Neural progenitor cell (in vitro differentiated cells): ENCODE results near the gene CNGA3. TPM values are rescaled to one million over a fixed set of nuclear protein-coding genes. Genes with fewer than 3 reads are reported as not detected.
"Not testable (repeated sequence)": the region's sequence is repeated elsewhere in the genome, so short reads cannot be mapped to it uniquely, and the experiment has no call there.

Experiments used
- DNase-seq: peaks from one replicate; pipeline ENCODE4 v3.0.0-alpha.2; 2016; ENCODE audit warnings: low spot score
- H2AFZ ChIP-seq: fragments of 200-600 bp; sonication (generic); replicated peaks from 2 replicates; pipeline ENCODE4 v1.6.1; 2016; ENCODE audit warnings: antibody characterized with exemption
- H3F3A ChIP-seq: fragments of 200-600 bp; sonication (generic); 2 replicates; pipeline ENCODE4 v1.6.1; 2016; ENCODE audit warnings: antibody characterized with exemption, low read depth
- H3K27ac ChIP-seq: fragments of 200-600 bp; sonication (generic); 2 replicates; pipeline ENCODE4 v1.5.1; 2016; ENCODE audit warnings: mild to moderate bottlenecking
- H3K27me3 ChIP-seq: fragments of 200-600 bp; sonication (generic); 2 replicates; pipeline ENCODE4 v1.6.1; 2016; ENCODE audit warnings: mild to moderate bottlenecking, moderate library complexity
- H3K36me3 ChIP-seq: fragments of 200-600 bp; sonication (generic); 2 replicates; pipeline ENCODE4 v1.5.1; 2016
- H3K4me1 ChIP-seq: fragments of 200-600 bp; sonication (generic); 2 replicates; pipeline ENCODE4 v1.6.1; 2016; ENCODE audit warnings: mixed run types
- H3K4me2 ChIP-seq: fragments of 200-600 bp; sonication (generic); 2 replicates; pipeline ENCODE4 v1.6.1; 2016
- H3K4me3 ChIP-seq: fragments of 200-600 bp; sonication (generic); 2 replicates; pipeline ENCODE4 v1.5.1; 2016
- H3K79me2 ChIP-seq: fragments of 200-600 bp; sonication (generic); 2 replicates; pipeline ENCODE4 v1.6.1; 2016; ENCODE audit warnings: low read depth
- H3K9ac ChIP-seq: fragments of 200-600 bp; sonication (generic); 2 replicates; pipeline ENCODE4 v1.6.1; 2016
- H3K9me3 ChIP-seq: fragments of 200-600 bp; sonication (generic); 2 replicates; pipeline ENCODE4 v1.5.1; 2016; ENCODE audit warnings: low read depth
- H4K20me1 ChIP-seq: fragments of 200-600 bp; sonication (generic); 2 replicates; pipeline ENCODE4 v1.6.1; 2016; ENCODE audit warnings: low read depth
- H3K27ac Mint-ChIP-seq: 3 replicates; pipeline ENCODE4 v1.8.0; 2021; ENCODE audit warnings: mixed read lengths
- H3K27me3 Mint-ChIP-seq: 2 replicates; pipeline ENCODE4 v1.8.0; 2022; ENCODE audit warnings: low read depth, mild to moderate bottlenecking, inconsistent platforms, moderate library complexity, mixed read lengths; ENCODE audit not compliant: insufficient read depth
- H3K36me3 Mint-ChIP-seq: 3 replicates; pipeline ENCODE4 v1.8.0; 2021; ENCODE audit warnings: mixed read lengths
- H3K4me1 Mint-ChIP-seq: 3 replicates; pipeline ENCODE4 v1.8.0; 2021; ENCODE audit warnings: mixed read lengths
- H3K4me3 Mint-ChIP-seq: 3 replicates; pipeline ENCODE4 v1.8.0; 2021; ENCODE audit warnings: mild to moderate bottlenecking, moderate library complexity, mixed read lengths
- H3K9me3 Mint-ChIP-seq: 3 replicates; pipeline ENCODE4 v1.8.0; 2020; ENCODE audit warnings: mixed read lengths
- CTCF ChIP-seq: fragments of 200-600 bp; sonication (generic); IDR thresholded peaks from 2 replicates; pipeline ENCODE4 v1.5.1; 2017; ENCODE audit warnings: antibody characterized with exemption, mild to moderate bottlenecking
- EZH2 ChIP-seq: fragments of 200-600 bp; sonication (generic); IDR thresholded peaks from 2 replicates; pipeline ENCODE4 v1.6.1; 2017; ENCODE audit warnings: antibody characterized with exemption, mild to moderate bottlenecking, moderate library complexity
- EZH2phosphoT487 ChIP-seq: fragments of 200-600 bp; sonication (generic); IDR thresholded peaks from 2 replicates; pipeline ENCODE4 v1.6.1; 2017; ENCODE audit warnings: antibody characterized with exemption
- total RNA-seq: library from RNA; depleted of rRNA; stranded (reverse); fragments of >200 nt; gene quantifications from 2 replicates; pipeline ENCODE4 v1.2.3, GENCODE V29; 2015; ENCODE audit warnings: low replicate concordance

CNGA3 gene
- total RNA-seq, 1 donor from 2014 or later, result not detected

- no peaks in the 10 kb centered on the region for H3F3A ChIP-seq
- no peak overlapping the region for H3K4me3 Mint-ChIP-seq
- TF ChIP-seq CTCF (no peak), EZH2 (no peak), EZH2phosphoT487 (no peak)
- no peak overlapping the region for H3K4me3 ChIP-seq
- H3K27me3 ChIP-seq, result no peaks in the 10 kb centered on the region
- no peak overlapping the region for H2AFZ ChIP-seq
- H3K27me3 Mint-ChIP-seq, result no peaks in the 10 kb centered on the region
- H3K4me1 ChIP-seq, result no peaks in the 10 kb centered on the region
- no peaks in the 10 kb centered on the region for H3K79me2 ChIP-seq
- H3K9me3 Mint-ChIP-seq, result peaks cover 1% of the 10 kb centered on the region
- no peak overlapping the region for H3K9ac ChIP-seq
- DNase-seq, result no peak
- no peaks in the 10 kb centered on the region for H3K36me3 ChIP-seq
- H3K4me1 Mint-ChIP-seq, result peaks cover 5% of the 10 kb centered on the region
- H3K27ac ChIP-seq, result no peak overlapping the region
- no peak overlapping the region for H3K4me2 ChIP-seq
- no peak overlapping the region for H3K27ac Mint-ChIP-seq
- no peaks in the 10 kb centered on the region for H3K9me3 ChIP-seq
- H4K20me1 ChIP-seq, result no peaks in the 10 kb centered on the region
- no peaks in the 10 kb centered on the region for H3K36me3 Mint-ChIP-seq
Observed at GRCh38 chr2:98408155-98408554, 61.9 kb downstream of the CNGA3 start.

DNA sequence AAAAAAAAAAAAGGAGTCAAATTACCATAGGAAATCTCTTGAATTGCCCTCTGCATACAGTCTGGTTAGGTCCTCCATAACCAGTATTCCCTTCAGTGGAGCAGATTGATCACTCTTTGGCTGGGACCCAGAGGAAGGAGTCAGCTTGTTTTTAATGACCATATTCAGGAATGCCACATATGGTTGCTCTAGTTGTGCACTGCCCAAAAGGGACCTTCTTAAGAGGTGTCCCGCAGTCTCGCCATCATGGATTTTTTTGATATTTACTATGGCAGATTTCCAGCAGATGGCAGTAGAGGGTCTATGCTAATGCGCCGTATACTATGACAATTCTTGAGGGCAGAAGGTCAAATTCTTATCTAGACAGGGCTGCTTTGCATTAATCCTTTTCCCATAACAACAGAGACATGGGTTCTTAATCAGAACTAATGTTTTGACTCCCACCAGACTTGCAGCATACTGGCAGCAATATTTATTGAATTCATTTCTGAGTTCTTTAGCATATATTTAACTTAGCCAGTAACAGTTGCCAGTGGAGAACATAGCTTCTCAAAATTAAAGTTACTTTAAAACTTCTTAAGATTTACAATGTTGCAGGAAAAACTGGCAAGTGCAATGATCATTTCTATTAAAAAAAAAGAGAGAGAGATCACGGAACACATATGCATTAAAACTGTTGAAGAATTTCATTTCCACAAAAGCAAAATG, 66.6 kb downstream of the CNGA3 start:
- DNase-seq, result peak; percentile 81
- Histone ChIP-seq H3K27ac (no peak overlapping the region), H4K20me1 (no peaks in the 10 kb centered on the region), H3K4me2 (no peak overlapping the region), H3K27me3 (no peaks in the 10 kb centered on the region), H3K4me1 (no peaks in the 10 kb centered on the region), H3K9me3 (no peaks in the 10 kb centered on the region), H3K36me3 (no peaks in the 10 kb centered on the region), H3K4me3 (no peak overlapping the region), H3F3A (no peaks in the 10 kb centered on the region), H3K9ac (no peak overlapping the region), H3K79me2 (no peaks in the 10 kb centered on the region), H2AFZ (no peak overlapping the region)
- Mint-ChIP-seq H3K36me3 (peaks cover 2% of the 10 kb centered on the region), H3K27ac (no peak overlapping the region), H3K4me1 (peaks cover 7% of the 10 kb centered on the region), H3K4me3 (no peak overlapping the region), H3K9me3 (peaks cover 12% of the 10 kb centered on the region), H3K27me3 (peaks cover 5% of the 10 kb centered on the region)
- TF ChIP-seq EZH2phosphoT487 (no peak), EZH2 (no peak), CTCF (peak; percentile 67)

DNA sequence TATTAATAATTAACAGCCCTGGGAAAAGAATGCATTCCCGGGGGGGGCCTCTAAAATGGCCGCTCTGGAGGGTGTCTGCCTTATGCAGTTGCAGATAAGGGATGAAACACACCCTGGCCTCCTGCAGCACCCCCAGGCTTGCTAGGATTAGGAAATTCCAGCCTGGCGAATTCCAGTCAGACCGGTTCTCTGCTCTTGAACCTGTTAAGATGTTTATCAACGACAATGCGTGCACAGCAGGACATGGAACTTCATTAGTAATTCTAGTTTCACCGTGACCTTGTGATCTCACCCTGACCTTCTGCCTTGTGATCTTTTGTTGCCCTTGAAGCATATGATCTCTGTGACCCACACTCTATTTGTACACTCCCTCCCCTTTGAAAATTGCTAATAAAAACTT, 68.0 kb downstream of the CNGA3 start:
- H4K20me1 ChIP-seq, H3F3A ChIP-seq, H3K4me1 Mint-ChIP-seq, H3K9me3 ChIP-seq, H3K4me2 ChIP-seq, DNase-seq, H3K4me3 Mint-ChIP-seq, H3K36me3 ChIP-seq, H3K9ac ChIP-seq, H3K27ac Mint-ChIP-seq, H3K27me3 Mint-ChIP-seq, H3K27ac ChIP-seq, H3K4me3 ChIP-seq, H3K27me3 ChIP-seq, H2AFZ ChIP-seq, H3K79me2 ChIP-seq, H3K36me3 Mint-ChIP-seq, H3K4me1 ChIP-seq: not testable (repeated sequence)
- H3K9me3 Mint-ChIP-seq, result peaks cover 12% of the 10 kb centered on the region

- H3K4me1 ChIP-seq, H3K27ac ChIP-seq, H3K27me3 ChIP-seq, H3K4me3 Mint-ChIP-seq, H3K36me3 ChIP-seq, H3K4me2 ChIP-seq, DNase-seq, H4K20me1 ChIP-seq, H3K9me3 ChIP-seq, H3K79me2 ChIP-seq, H3K27ac Mint-ChIP-seq, H3K4me1 Mint-ChIP-seq, H3K9ac ChIP-seq, H3F3A ChIP-seq, H3K27me3 Mint-ChIP-seq, H3K4me3 ChIP-seq, H3K36me3 Mint-ChIP-seq, H2AFZ ChIP-seq: not testable (repeated sequence)
- H3K9me3 Mint-ChIP-seq, result peaks cover 12% of the 10 kb centered on the region
Observed at GRCh38 chr2:98415719-98416248, 69.5 kb downstream of the CNGA3 start.
